Measurements from ENCODE around the gene GNGT2. TPM values are rescaled to one million over a fixed set of nuclear protein-coding genes. Genes with fewer than 3 reads are reported as not detected.

Gene GNGT2
- total RNA-seq, 1 experiment from 2014 or later = 0.40 TPM

- peak overlapping the region; percentile 79; the same call in 1 of the 2 replicates for H3K4me2 ChIP-seq (ENCODE audit: low read length)
- H3K27ac ChIP-seq (ENCODE audit: low read length) = no peak overlapping the region
Observed at GRCh38 chr17:49194297-49194607, 16.1 kb downstream of the GNGT2 start.

GRCh38 chr17:49193513-49194296 is 16.7 kb downstream of the GNGT2 start:
- Histone ChIP-seq H3K27me3 (ENCODE audit: low read length) (no peaks in the 10 kb centered on the region), H3K9me3 (ENCODE audit: low read length) (no peaks in the 10 kb centered on the region), H3K79me2 (ENCODE audit: low read length) (no peaks in the 10 kb centered on the region), H3K27ac (ENCODE audit: low read length) (peak overlapping the region; percentile 2; the same call in 1 of the 2 replicates), H3K36me3 (ENCODE audit: low read depth, low read length) (no peaks in the 10 kb centered on the region), H3K9me2 (replicated peaks; ENCODE audit: low read length) (no peaks in the 10 kb centered on the region), H3K9ac (ENCODE audit: low read length) (peak overlapping the region; percentile 47), H4K20me1 (ENCODE audit: low read length) (no peaks in the 10 kb centered on the region), H3F3A (ENCODE audit: low read length, unreplicated experiment) (no peaks in the 10 kb centered on the region), H3K4me2 (ENCODE audit: low read length) (peak overlapping the region; percentile 79), H3K4me3 (ENCODE audit: low read length) (peak overlapping the region; percentile 79), H2AFZ (ENCODE audit: low read length) (peak overlapping the region; percentile 75), H3K4me1 (ENCODE audit: insufficient read depth, low read length) (peaks cover 17% of the 10 kb centered on the region)
- ATAC-seq (no peak), DNase-seq (peak; percentile 74)
- intact Hi-C loops (cut with micrococcal nuclease) = loop anchor here (2.0 to 5.0 kb wide), 4 partner anchors 33 to 301 kb away; partner anchors contain the start of genes ATP5MC1 and SNF8
- no TSS peak for BruUV-seq (replicated peaks)
- ChIA-PET CTCF (no interaction called here), POLR2A (ENCODE audit: unreplicated experiment) (interaction anchor here (0.6 kb wide), 1 partner anchor 956 kb away, joined by 4 read pairs; no protein-coding TSS in a partner anchor)
- TF ChIP-seq CTCF (conservative IDR thresholded peaks at IDR 0.05; ENCODE audit: low read depth, low read length) = no peak
- no peak for TF ChIP-seq EZH2 (IDR thresholded peaks at IDR 0.05; ENCODE audit: low read length, unreplicated experiment)
- TF ChIP-seq EZH2phosphoT487 (IDR thresholded peaks at IDR 0.05; ENCODE audit: borderline replicate concordance, low read length) = no peak

More at GRCh38 chr17:49194297-49194607, 16.1 kb downstream of the GNGT2 start:
- POLR2A ChIA-PET (ENCODE audit: unreplicated experiment) = interaction anchor here (0.6 kb wide), 1 partner anchor 956 kb away, joined by 4 read pairs; no protein-coding TSS in a partner anchor
- Histone ChIP-seq H3K9me2 (replicated peaks; ENCODE audit: low read length) (no peaks in the 10 kb centered on the region), H4K20me1 (ENCODE audit: low read length) (no peaks in the 10 kb centered on the region), H3K79me2 (ENCODE audit: low read length) (no peaks in the 10 kb centered on the region), H3K9me3 (ENCODE audit: low read length) (no peaks in the 10 kb centered on the region), H3K9ac (ENCODE audit: low read length) (no peak overlapping the region), H3K36me3 (ENCODE audit: low read depth, low read length) (no peaks in the 10 kb centered on the region), H3K4me3 (ENCODE audit: low read length) (no peak overlapping the region), H3F3A (ENCODE audit: low read length, unreplicated experiment) (no peaks in the 10 kb centered on the region), H2AFZ (ENCODE audit: low read length) (peak overlapping the region; percentile 75), H3K27me3 (ENCODE audit: low read length) (no peaks in the 10 kb centered on the region), H3K4me1 (ENCODE audit: insufficient read depth, low read length) (peaks cover 17% of the 10 kb centered on the region)
- CTCF ChIA-PET = no interaction called here
- ATAC-seq (no peak), DNase-seq (no peak)
- no TSS peak for BruUV-seq (replicated peaks)
- no peak for TF ChIP-seq EZH2phosphoT487 (IDR thresholded peaks at IDR 0.05; ENCODE audit: borderline replicate concordance, low read length)
- no peak for TF ChIP-seq EZH2 (IDR thresholded peaks at IDR 0.05; ENCODE audit: low read length, unreplicated experiment)
- intact Hi-C loops (cut with micrococcal nuclease) = loop anchor here (5.0 kb wide), 3 partner anchors 107 to 302 kb away; partner anchors contain the start of genes ATP5MC1 and SNF8

GRCh38 chr17:49191917-49192741 is 18.2 kb downstream of the GNGT2 start:
- DNase-seq (peak; percentile 97), ATAC-seq (peak; percentile 55)
- Histone ChIP-seq H3K4me3 (ENCODE audit: low read length) (peak overlapping the region; percentile 79), H3K27me3 (ENCODE audit: low read length) (no peaks in the 10 kb centered on the region), H3K4me1 (ENCODE audit: insufficient read depth, low read length) (peaks cover 10% of the 10 kb centered on the region), H3K27ac (ENCODE audit: low read length) (peak overlapping the region; percentile 77), H3K4me2 (ENCODE audit: low read length) (peak overlapping the region; percentile 79), H3F3A (ENCODE audit: low read length, unreplicated experiment) (no peaks in the 10 kb centered on the region), H2AFZ (ENCODE audit: low read length) (peak overlapping the region; percentile 76), H3K79me2 (ENCODE audit: low read length) (no peaks in the 10 kb centered on the region), H3K9me2 (replicated peaks; ENCODE audit: low read length) (no peaks in the 10 kb centered on the region), H4K20me1 (ENCODE audit: low read length) (no peaks in the 10 kb centered on the region), H3K9me3 (ENCODE audit: low read length) (no peaks in the 10 kb centered on the region), H3K36me3 (ENCODE audit: low read depth, low read length) (no peaks in the 10 kb centered on the region), H3K9ac (ENCODE audit: low read length) (peak overlapping the region; percentile 87)
- ChIA-PET POLR2A (ENCODE audit: unreplicated experiment) (interaction anchor here (0.5 to 0.8 kb wide), 3 partner anchors 167 to 796 kb away, joined by 3 to 9 read pairs (median 3); no protein-coding TSS in a partner anchor), CTCF (interaction anchor here (0.6 to 1.7 kb wide), 3 partner anchors 17 to 156 kb away, joined by 4 to 5 read pairs (median 4); no protein-coding TSS in a partner anchor)
- TF ChIP-seq EZH2phosphoT487 (IDR thresholded peaks at IDR 0.05; ENCODE audit: borderline replicate concordance, low read length) = no peak
- TF ChIP-seq CTCF (conservative IDR thresholded peaks at IDR 0.05; ENCODE audit: low read depth, low read length) = peak; percentile 55
- intact Hi-C loops (cut with micrococcal nuclease) = loop anchor here (2.0 to 5.0 kb wide), 4 partner anchors 35 to 300 kb away; partner anchors contain the start of genes ATP5MC1 and SNF8
- TSS peak; percentile 98 for BruUV-seq (replicated peaks)

All from PC-3 (cell line).